GM19328 (cell line): Measurements from ENCODE around the gene TMEM158.

Source experiments
- ATAC-seq: cut with Tn5 transposase; IDR thresholded peaks from one replicate; pipeline ENCODE4 v1.9.1; 2021; ENCODE audit warnings: mild to moderate bottlenecking, moderate library complexity; ENCODE audit not compliant: unreplicated experiment

Gene TMEM158

DNA sequence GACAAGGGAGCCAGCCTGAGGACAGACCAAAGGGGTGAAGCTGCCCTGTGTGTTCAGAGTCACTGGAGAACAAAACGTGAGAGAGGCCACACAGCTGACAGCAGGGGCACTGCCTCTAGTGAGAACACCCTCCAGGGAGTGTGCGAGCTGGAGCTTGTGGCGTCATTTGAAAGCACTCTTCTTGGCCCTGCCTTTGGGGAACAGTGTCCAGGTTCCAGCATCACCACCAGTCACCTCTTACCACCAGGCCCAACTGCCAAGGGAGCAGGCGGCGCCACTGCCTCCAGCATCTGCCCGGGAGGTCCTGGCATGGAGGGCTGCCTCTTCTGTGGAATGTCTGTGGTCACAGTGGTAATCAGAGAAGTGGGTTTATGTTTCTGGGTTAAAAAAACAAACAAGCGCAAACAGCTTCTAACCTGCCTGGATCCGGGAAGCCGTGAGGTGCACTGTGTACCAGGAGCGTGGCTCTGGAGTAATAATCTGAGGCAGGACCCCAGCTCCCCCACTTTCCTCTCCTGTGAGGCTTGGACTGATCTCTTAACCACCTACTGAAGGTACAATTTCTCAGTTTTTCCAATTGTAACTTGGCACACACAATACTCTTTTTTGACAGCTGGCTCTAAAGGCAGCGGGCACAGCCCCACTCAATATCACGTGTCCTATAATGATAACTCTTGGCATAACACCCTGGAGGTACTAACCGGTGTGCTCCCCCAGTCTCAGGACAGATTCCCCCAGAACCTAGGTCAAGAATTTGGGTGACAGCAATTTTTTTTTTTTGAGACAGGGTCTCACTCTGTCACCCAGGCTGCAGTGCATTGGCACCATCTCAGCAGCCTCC lies 47.7 kb downstream of the TMEM158 start:
- ATAC-seq: no peak

DNA sequence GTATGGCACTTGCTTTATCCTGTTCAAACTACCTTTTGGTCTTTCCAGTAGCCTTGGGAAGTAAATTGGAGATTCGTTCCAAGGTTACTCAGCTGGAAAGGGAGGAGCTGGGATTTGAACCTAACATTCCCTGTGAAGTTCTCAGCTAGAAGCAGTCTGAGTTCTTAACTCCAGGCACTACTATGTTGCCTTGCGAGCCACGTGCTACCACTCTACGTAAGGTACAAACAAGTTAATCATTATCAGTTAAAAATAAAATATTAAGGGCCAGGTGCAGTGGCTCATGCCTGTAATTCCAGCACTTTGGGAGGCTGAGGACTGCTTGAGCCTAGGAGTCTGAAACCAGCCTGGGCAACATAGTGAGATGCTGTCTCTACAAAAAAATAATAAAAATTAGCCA lies 49.2 kb downstream of the TMEM158 start:
- no peak for ATAC-seq
